Neural cell (in vitro differentiated cells): ENCODE data around the gene JAKMIP3. TPM values are rescaled to one million over a fixed set of nuclear protein-coding genes. Genes with fewer than 3 reads are reported as not detected.
A peak's percentile ranks its signal among the peaks of the same experiment; 100 is the strongest.

Experiments
- H2AFZ ChIP-seq: fragments of 200-600, 300-800 bp; sonication (generic), shearing (Covaris generic); 2 replicates; pipeline ENCODE4 v1.6.0; 2014; ENCODE audit warnings: low read depth, mild to moderate bottlenecking, antibody characterized with exemption, low read length, moderate library complexity
- H3F3A ChIP-seq: fragments of 200-600 bp; shearing (Covaris generic); 2 replicates; pipeline ENCODE4 v1.6.1; 2016; ENCODE audit warnings: mild to moderate bottlenecking, moderate library complexity, mixed read lengths, antibody characterized with exemption, low read length; ENCODE audit not compliant: insufficient read depth, poor library complexity, severe bottlenecking
- H3K27ac ChIP-seq: fragments of 200-600, 300-800 bp; sonication (generic), shearing (Covaris generic); 2 replicates; pipeline ENCODE4 v1.5.1; 2014; ENCODE audit warnings: mild to moderate bottlenecking, low read length, moderate library complexity
- H3K27me3 ChIP-seq: fragments of 300-800, 200-600 bp; sonication (generic), shearing (Covaris generic); 2 replicates; pipeline ENCODE4 v1.6.0; 2014; ENCODE audit warnings: mild to moderate bottlenecking, low read depth, low read length, moderate library complexity; ENCODE audit not compliant: insufficient read depth
- H3K36me3 ChIP-seq: fragments of 300-800, 200-600 bp; sonication (generic), shearing (Covaris generic); 2 replicates; pipeline ENCODE4 v1.5.1; 2014; ENCODE audit warnings: mild to moderate bottlenecking, antibody characterized with exemption, low read length, moderate library complexity; ENCODE audit not compliant: insufficient read depth
- H3K4me2 ChIP-seq: fragments of 300-800, 200-600 bp; sonication (generic), shearing (Covaris generic); 2 replicates; pipeline ENCODE4 v1.6.0; 2014; ENCODE audit warnings: mild to moderate bottlenecking, low read length
- H3K4me3 ChIP-seq: fragments of 300-800, 200-600 bp; sonication (generic), shearing (Covaris generic); 2 replicates; pipeline ENCODE4 v1.5.1; 2014; ENCODE audit warnings: mild to moderate bottlenecking, low read length, moderate library complexity
- H3K79me2 ChIP-seq: fragments of 200-600 bp; shearing (Covaris generic); replicated peaks from 2 replicates; pipeline ENCODE4 v1.6.0; 2014; ENCODE audit warnings: mild to moderate bottlenecking, low read length, moderate library complexity; ENCODE audit not compliant: insufficient read depth
- H3K9ac ChIP-seq: fragments of 300-800, 200-600 bp; sonication (generic), shearing (Covaris generic); 2 replicates; pipeline ENCODE4 v1.6.1; 2016; ENCODE audit warnings: mild to moderate bottlenecking, low read length, mixed read lengths
- H3K9me2 ChIP-seq: fragments of 200-600 bp; shearing (Covaris generic); 2 replicates; pipeline ENCODE4 v1.6.1; 2016; ENCODE audit warnings: mild to moderate bottlenecking, low read length, mixed read lengths; ENCODE audit not compliant: insufficient read depth
- H3K9me3 ChIP-seq: fragments of 200-600, 300-800 bp; sonication (generic), shearing (Covaris generic); 2 replicates; pipeline ENCODE4 v1.6.1; 2016; ENCODE audit warnings: mild to moderate bottlenecking, mixed run types, low read length, moderate library complexity, mixed read lengths
- H4K20me1 ChIP-seq: fragments of 200-600 bp; shearing (Covaris generic); 2 replicates; pipeline ENCODE4 v1.6.1; 2016; ENCODE audit warnings: mild to moderate bottlenecking, mixed run types; ENCODE audit not compliant: insufficient read depth
- EP300 ChIP-seq: fragments of 450-650 bp; conservative IDR thresholded peaks from 2 replicates; pipeline ENCODE4 v1.6.1; 2014; ENCODE audit warnings: antibody characterized with exemption, mild to moderate bottlenecking, moderate library complexity; ENCODE audit not compliant: poor library complexity, severe bottlenecking
- EZH2 ChIP-seq: fragments of 200-600, 300-800 bp; shearing (Covaris generic), sonication (generic); IDR thresholded peaks from 2 replicates; pipeline ENCODE4 v1.6.1; 2014; ENCODE audit warnings: antibody characterized with exemption, low read length, borderline replicate concordance, mild to moderate bottlenecking; ENCODE audit not compliant: insufficient read depth, poor library complexity, severe bottlenecking
- MXI1 ChIP-seq: fragments of 450-650 bp; conservative IDR thresholded peaks from 2 replicates; pipeline ENCODE4 v1.6.1; 2014; ENCODE audit warnings: antibody characterized with exemption, mild to moderate bottlenecking; ENCODE audit not compliant: poor library complexity, severe bottlenecking
- POLR2AphosphoS5 ChIP-seq: IDR thresholded peaks from 2 replicates; pipeline ENCODE4 v1.6.1; 2012
- RAD21 ChIP-seq: fragments of 450-650 bp; conservative IDR thresholded peaks from 2 replicates; pipeline ENCODE4 v1.6.1; 2014; ENCODE audit warnings: antibody characterized with exemption, mild to moderate bottlenecking, moderate library complexity
- SMC3 ChIP-seq: fragments of 450-650 bp; conservative IDR thresholded peaks from 2 replicates; pipeline ENCODE4 v1.6.1; 2014; ENCODE audit warnings: antibody characterized with exemption, mild to moderate bottlenecking, moderate library complexity; ENCODE audit not compliant: poor library complexity
- TAF1 ChIP-seq: IDR thresholded peaks from 2 replicates; pipeline ENCODE4 v1.6.1; 2012; ENCODE audit warnings: low read depth
- polyA plus RNA-seq: library from polyadenylated mRNA; depleted of rRNA; stranded (reverse); fragments of >200 nt; gene quantifications from 2 replicates; pipeline ENCODE4 v1.2.3, GENCODE V29; 2014
- TF ChIP-seq, protein P1 (sequence below): IDR thresholded peaks from 2 replicates; pipeline ENCODE4 v1.6.1; 2012; ENCODE audit warnings: borderline replicate concordance
- TF ChIP-seq, protein P2 (sequence below): fragments of 450-650 bp; IDR thresholded peaks from 2 replicates; pipeline ENCODE4 v1.5.1; 2014; ENCODE audit warnings: antibody characterized with exemption, mild to moderate bottlenecking, moderate library complexity; ENCODE audit not compliant: poor library complexity, severe bottlenecking

JAKMIP3 gene
- polyA plus RNA-seq, 1 donor from 2014 or later = 5.1 TPM

DNA sequence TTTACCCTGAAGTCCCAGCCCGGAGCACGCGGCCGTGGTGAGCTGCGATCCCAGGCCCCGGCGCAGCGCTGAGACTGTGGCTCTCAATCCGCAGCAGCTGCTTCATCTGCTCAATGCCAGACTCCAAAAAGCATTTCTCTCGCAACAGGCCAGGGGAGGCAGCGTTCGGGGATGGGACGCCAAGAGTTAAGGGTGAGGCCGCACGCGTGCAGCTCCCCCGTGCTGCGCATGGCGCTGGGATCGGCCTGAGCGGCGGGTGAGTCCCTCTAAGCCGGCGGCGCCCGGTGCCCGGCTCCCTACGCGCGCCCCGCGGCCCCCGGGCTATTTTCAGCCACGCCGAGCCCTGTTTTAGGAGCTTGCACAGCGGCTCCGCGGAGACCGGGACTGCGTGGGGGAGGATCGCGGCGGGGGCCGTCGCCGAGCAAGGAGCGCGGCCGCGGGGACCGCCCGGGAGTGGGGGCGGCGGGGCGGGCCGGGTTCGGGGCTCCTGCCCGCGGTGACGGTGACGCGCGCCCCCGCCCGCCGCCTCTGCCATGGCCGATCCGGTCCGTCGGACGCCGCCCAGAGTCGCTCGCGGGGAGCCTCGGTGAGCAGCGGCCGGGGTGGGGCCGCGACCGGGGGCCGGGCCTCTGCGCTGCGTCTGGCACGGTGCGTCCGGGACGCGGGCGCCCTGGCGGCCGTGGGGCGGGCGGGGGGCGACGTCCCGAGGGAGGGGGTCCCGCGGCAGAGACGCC lies 29.4 kb upstream of the JAKMIP3 start:
- peaks cover 48% of the 10 kb centered on the region for H3K27me3 ChIP-seq
- peak overlapping the region; percentile 69 for H3K9ac ChIP-seq

DNA sequence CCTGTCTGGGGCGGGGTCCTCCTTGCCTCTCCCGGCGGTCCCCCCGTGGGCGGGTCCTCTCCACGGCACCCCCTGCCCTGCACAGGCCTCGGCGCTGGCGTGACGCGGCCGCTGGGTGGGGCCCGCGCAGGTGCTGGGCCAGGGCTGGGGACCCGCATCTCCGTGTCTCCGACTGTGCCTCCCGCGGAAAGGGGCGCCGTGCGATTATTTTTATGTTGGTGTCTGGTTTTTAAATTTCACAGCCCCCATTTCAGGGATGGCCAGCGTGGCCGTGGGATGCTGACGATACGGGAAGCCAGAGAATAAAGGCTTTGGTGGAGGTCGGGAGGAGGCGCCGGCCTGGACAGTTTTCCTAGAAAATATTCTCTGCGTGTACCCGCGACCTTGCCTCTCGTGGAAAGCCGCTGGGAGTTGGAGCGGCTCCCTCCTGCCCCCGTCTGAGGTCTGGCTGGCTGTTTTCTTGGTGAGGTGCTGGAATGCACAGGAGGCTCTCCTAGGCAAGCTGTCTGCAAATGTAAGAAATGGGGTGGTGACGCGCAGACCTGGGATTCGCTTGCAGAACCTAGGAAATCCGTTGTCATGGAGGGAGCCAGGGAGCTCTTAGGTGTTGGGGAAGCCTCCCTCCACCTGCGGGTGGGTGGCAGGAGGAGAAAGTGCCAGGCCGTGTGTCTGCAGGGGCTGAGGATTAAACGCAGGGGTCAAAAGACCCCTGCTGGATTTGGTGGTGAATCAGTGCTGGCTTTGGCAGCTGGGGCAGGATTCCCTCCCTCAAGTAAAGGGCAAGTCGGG lies 28.7 kb upstream of the JAKMIP3 start:
- H3K27ac ChIP-seq = no peak overlapping the region
- H3K27me3 ChIP-seq = peaks cover 48% of the 10 kb centered on the region
- H3K4me2 ChIP-seq = peak overlapping the region; percentile 81
- TF ChIP-seq, protein P1, sequence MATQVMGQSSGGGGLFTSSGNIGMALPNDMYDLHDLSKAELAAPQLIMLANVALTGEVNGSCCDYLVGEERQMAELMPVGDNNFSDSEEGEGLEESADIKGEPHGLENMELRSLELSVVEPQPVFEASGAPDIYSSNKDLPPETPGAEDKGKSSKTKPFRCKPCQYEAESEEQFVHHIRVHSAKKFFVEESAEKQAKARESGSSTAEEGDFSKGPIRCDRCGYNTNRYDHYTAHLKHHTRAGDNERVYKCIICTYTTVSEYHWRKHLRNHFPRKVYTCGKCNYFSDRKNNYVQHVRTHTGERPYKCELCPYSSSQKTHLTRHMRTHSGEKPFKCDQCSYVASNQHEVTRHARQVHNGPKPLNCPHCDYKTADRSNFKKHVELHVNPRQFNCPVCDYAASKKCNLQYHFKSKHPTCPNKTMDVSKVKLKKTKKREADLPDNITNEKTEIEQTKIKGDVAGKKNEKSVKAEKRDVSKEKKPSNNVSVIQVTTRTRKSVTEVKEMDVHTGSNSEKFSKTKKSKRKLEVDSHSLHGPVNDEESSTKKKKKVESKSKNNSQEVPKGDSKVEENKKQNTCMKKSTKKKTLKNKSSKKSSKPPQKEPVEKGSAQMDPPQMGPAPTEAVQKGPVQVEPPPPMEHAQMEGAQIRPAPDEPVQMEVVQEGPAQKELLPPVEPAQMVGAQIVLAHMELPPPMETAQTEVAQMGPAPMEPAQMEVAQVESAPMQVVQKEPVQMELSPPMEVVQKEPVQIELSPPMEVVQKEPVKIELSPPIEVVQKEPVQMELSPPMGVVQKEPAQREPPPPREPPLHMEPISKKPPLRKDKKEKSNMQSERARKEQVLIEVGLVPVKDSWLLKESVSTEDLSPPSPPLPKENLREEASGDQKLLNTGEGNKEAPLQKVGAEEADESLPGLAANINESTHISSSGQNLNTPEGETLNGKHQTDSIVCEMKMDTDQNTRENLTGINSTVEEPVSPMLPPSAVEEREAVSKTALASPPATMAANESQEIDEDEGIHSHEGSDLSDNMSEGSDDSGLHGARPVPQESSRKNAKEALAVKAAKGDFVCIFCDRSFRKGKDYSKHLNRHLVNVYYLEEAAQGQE = no peak
- TF ChIP-seq EZH2 (no peak), RAD21 (peak; percentile 35), SMC3 (peak; percentile 41), EP300 (no peak), POLR2AphosphoS5 (peak; percentile 65)
- TF ChIP-seq, protein P2, sequence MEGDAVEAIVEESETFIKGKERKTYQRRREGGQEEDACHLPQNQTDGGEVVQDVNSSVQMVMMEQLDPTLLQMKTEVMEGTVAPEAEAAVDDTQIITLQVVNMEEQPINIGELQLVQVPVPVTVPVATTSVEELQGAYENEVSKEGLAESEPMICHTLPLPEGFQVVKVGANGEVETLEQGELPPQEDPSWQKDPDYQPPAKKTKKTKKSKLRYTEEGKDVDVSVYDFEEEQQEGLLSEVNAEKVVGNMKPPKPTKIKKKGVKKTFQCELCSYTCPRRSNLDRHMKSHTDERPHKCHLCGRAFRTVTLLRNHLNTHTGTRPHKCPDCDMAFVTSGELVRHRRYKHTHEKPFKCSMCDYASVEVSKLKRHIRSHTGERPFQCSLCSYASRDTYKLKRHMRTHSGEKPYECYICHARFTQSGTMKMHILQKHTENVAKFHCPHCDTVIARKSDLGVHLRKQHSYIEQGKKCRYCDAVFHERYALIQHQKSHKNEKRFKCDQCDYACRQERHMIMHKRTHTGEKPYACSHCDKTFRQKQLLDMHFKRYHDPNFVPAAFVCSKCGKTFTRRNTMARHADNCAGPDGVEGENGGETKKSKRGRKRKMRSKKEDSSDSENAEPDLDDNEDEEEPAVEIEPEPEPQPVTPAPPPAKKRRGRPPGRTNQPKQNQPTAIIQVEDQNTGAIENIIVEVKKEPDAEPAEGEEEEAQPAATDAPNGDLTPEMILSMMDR = peak; percentile 45

More for the DNA sequence above, 29.4 kb upstream of the JAKMIP3 start:
- H3K9me3 ChIP-seq = peaks cover 3% of the 10 kb centered on the region
- H3F3A ChIP-seq = no peaks in the 10 kb centered on the region
- H3K27ac ChIP-seq = no peak overlapping the region
- no peaks in the 10 kb centered on the region for H3K36me3 ChIP-seq
- peak overlapping the region; percentile 71 for H3K4me3 ChIP-seq
- no peaks in the 10 kb centered on the region for H3K9me2 ChIP-seq
- peak overlapping the region; percentile 51 for H3K4me2 ChIP-seq
- H4K20me1 ChIP-seq = no peaks in the 10 kb centered on the region
- TF ChIP-seq, protein P2 = no peak
- no peak for TF ChIP-seq EP300
- TF ChIP-seq, protein P1 = peak; percentile 33
- peak; percentile 10 for TF ChIP-seq RAD21
- peak; percentile 60 for TF ChIP-seq TAF1
- TF ChIP-seq EZH2 = no peak
- TF ChIP-seq SMC3 = no peak
- peak; percentile 31 for TF ChIP-seq POLR2AphosphoS5
- peak; percentile 83 for TF ChIP-seq MXI1
- H2AFZ ChIP-seq = no peak overlapping the region
- no peaks in the 10 kb centered on the region for H3K79me2 ChIP-seq

More for the DNA sequence above, 28.7 kb upstream of the JAKMIP3 start:
- H3K9me3 ChIP-seq = peaks cover 3% of the 10 kb centered on the region
- no peaks in the 10 kb centered on the region for H3K9me2 ChIP-seq
- no peaks in the 10 kb centered on the region for H3F3A ChIP-seq
- H3K79me2 ChIP-seq = no peaks in the 10 kb centered on the region
- H3K4me3 ChIP-seq = peak overlapping the region; percentile 69
- H3K36me3 ChIP-seq = no peaks in the 10 kb centered on the region
- H4K20me1 ChIP-seq = no peaks in the 10 kb centered on the region
- H3K9ac ChIP-seq = peak overlapping the region; percentile 69
- peak overlapping the region; percentile 34 for H2AFZ ChIP-seq
